ENCODE data around the gene ATRN. TPM values are rescaled to one million over a fixed set of nuclear protein-coding genes. Genes with fewer than 3 reads are reported as not detected.

The ATRN gene
- total RNA-seq, 1 experiment from 2014 or later, result 26.1 TPM

DNA sequence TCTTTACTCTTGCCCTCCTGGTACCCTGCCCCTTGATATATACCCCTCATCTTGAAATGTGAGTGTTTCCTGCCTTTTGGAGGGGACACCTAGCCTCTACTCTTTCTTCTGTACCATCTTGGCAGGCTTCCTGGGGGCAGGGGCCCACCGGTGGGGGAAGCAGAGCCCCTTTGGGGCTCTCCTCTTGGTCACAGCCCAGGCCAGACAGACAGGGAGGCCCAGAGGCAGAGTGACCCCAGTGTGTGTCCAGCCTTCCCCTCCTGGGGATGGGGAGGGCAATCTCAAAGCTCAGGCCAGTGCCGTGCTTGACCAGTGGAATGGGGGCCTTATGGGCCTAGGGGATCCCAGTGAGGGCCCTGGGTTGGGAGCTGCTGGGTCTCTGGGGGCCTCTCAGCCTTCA lies 207.4 kb downstream of the ATRN start:
- POLR2A ChIA-PET (ENCODE audit: unreplicated experiment), result no interaction called here
- DNase-seq, result no peak
- H3K9me3 ChIP-seq (ENCODE audit: low read length), result no peaks in the 10 kb centered on the region
- H3K4me1 ChIP-seq (ENCODE audit: insufficient read depth, low read length), result peaks cover 3% of the 10 kb centered on the region; the same call in 1 of the 2 replicates
- no TSS peak for BruUV-seq (replicated peaks)
- no peak overlapping the region for H3K9ac ChIP-seq (ENCODE audit: low read length)
- H3K36me3 ChIP-seq (ENCODE audit: low read depth, low read length), result no peaks in the 10 kb centered on the region
- no peak overlapping the region for H3K4me2 ChIP-seq (ENCODE audit: low read length)
- intact Hi-C loops (cut with micrococcal nuclease), result loop anchor here (5.0 kb wide), 1 partner anchor 89 kb away; the partner anchor contains the start of gene ADISSP
- H3K4me3 ChIP-seq (ENCODE audit: low read length), result no peak overlapping the region
- CTCF ChIA-PET, result interaction anchor here (0.5 to 0.6 kb wide), 2 partner anchors 64 to 71 kb away, joined by 3 to 5 read pairs; no protein-coding TSS in a partner anchor
- no peaks in the 10 kb centered on the region for H3K9me2 ChIP-seq (replicated peaks; ENCODE audit: low read length)
- no peak overlapping the region for H3K27ac ChIP-seq (ENCODE audit: low read length)
- no peak overlapping the region for H2AFZ ChIP-seq (ENCODE audit: low read length)
- H3K27me3 ChIP-seq (ENCODE audit: low read length), result peaks cover 42% of the 10 kb centered on the region
- no peak for ATAC-seq
- H3F3A ChIP-seq (ENCODE audit: low read length, unreplicated experiment), result no peaks in the 10 kb centered on the region
- H3K79me2 ChIP-seq (ENCODE audit: low read length), result no peaks in the 10 kb centered on the region
- no peaks in the 10 kb centered on the region for H4K20me1 ChIP-seq (ENCODE audit: low read length)
- TF ChIP-seq EZH2 (IDR thresholded peaks at IDR 0.05; ENCODE audit: low read length, unreplicated experiment), result no peak
- TF ChIP-seq, protein P1, sequence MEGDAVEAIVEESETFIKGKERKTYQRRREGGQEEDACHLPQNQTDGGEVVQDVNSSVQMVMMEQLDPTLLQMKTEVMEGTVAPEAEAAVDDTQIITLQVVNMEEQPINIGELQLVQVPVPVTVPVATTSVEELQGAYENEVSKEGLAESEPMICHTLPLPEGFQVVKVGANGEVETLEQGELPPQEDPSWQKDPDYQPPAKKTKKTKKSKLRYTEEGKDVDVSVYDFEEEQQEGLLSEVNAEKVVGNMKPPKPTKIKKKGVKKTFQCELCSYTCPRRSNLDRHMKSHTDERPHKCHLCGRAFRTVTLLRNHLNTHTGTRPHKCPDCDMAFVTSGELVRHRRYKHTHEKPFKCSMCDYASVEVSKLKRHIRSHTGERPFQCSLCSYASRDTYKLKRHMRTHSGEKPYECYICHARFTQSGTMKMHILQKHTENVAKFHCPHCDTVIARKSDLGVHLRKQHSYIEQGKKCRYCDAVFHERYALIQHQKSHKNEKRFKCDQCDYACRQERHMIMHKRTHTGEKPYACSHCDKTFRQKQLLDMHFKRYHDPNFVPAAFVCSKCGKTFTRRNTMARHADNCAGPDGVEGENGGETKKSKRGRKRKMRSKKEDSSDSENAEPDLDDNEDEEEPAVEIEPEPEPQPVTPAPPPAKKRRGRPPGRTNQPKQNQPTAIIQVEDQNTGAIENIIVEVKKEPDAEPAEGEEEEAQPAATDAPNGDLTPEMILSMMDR (conservative IDR thresholded peaks at IDR 0.05; ENCODE audit: low read depth, low read length), result no peak
- TF ChIP-seq EZH2phosphoT487 (IDR thresholded peaks at IDR 0.05; ENCODE audit: borderline replicate concordance, low read length), result no peak

DNA sequence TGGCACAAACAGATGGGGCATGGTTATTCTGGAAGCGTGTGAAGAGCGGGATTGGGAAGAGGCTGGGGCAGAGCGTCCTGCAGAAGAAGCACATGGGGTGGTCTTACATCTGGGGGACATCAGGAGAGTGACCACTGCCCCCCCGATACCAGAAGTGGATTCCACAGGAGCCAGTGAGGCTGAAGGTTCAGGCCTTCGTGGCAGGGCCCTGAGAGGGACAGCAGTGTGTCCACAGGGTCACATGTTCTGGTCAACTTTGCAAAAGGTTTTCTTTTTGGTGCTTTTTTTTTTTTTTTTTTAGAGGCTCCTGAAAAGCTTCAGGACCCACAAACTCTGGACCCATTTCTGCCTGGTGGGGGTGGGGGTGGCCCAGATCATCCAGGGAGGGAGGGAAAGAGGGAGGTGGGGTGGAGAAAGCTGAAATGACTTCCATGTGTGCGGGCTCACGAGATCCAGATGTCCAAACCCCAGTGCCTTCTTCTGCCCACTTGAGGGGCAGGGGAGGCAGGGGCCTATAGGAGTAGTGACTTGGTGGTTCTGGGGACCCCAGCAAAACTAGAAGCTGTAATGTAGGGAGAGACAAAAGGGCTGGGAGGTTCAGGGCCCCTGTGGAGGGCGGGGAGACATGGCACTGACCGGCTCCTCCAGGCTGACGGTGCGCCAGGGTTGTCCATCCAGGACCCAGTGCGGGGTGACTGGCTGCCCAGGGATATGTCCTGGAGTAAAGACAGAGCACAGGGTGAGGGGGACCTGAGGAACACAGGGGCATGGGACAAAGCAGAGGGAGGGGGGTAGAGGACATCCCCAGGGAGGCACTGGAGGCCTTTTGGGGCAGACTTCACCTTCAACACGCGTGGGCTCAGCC lies 208.3 kb downstream of the ATRN start:
- Histone ChIP-seq H3F3A (ENCODE audit: low read length, unreplicated experiment) (no peaks in the 10 kb centered on the region), H3K9me2 (replicated peaks; ENCODE audit: low read length) (no peaks in the 10 kb centered on the region), H3K79me2 (ENCODE audit: low read length) (no peaks in the 10 kb centered on the region), H3K9me3 (ENCODE audit: low read length) (no peaks in the 10 kb centered on the region), H4K20me1 (ENCODE audit: low read length) (no peaks in the 10 kb centered on the region), H3K4me1 (ENCODE audit: insufficient read depth, low read length) (peaks cover 3% of the 10 kb centered on the region; the same call in 1 of the 2 replicates), H3K4me3 (ENCODE audit: low read length) (no peak overlapping the region), H2AFZ (ENCODE audit: low read length) (no peak overlapping the region), H3K27ac (ENCODE audit: low read length) (no peak overlapping the region), H3K36me3 (ENCODE audit: low read depth, low read length) (no peaks in the 10 kb centered on the region), H3K27me3 (ENCODE audit: low read length) (peaks cover 33% of the 10 kb centered on the region), H3K4me2 (ENCODE audit: low read length) (no peak overlapping the region), H3K9ac (ENCODE audit: low read length) (no peak overlapping the region)
- ChIA-PET POLR2A (ENCODE audit: unreplicated experiment) (no interaction called here), CTCF (interaction anchor here (0.5 kb wide), 1 partner anchor 63 kb away, joined by 3 read pairs; no protein-coding TSS in a partner anchor)
- BruUV-seq (replicated peaks), result no TSS peak
- TF ChIP-seq EZH2phosphoT487 (IDR thresholded peaks at IDR 0.05; ENCODE audit: borderline replicate concordance, low read length) (no peak), EZH2 (IDR thresholded peaks at IDR 0.05; ENCODE audit: low read length, unreplicated experiment) (no peak)
- TF ChIP-seq, protein P1 (conservative IDR thresholded peaks at IDR 0.05; ENCODE audit: low read depth, low read length), result no peak
- DNase-seq (no peak), ATAC-seq (no peak)
- intact Hi-C loops (cut with micrococcal nuclease), result loop anchor here (5.0 kb wide), 1 partner anchor 88 kb away; the partner anchor contains the start of gene ADISSP

All from PC-3 (cell line).